GM23248 (cell line): ENCODE data around the gene SLC15A3.

Source experiments
- EZH2 ChIP-seq: fragments of 200-600 bp; sonication (generic); IDR thresholded peaks from 2 replicates; pipeline ENCODE4 v1.6.1; 2018; ENCODE audit warnings: antibody characterized with exemption, mild to moderate bottlenecking; ENCODE audit not compliant: insufficient read depth, poor library complexity, severe bottlenecking
- EZH2phosphoT487 ChIP-seq: fragments of 200-600 bp; sonication (generic); IDR thresholded peaks from 2 replicates; pipeline ENCODE4 v1.6.1; 2018; ENCODE audit warnings: antibody characterized with exemption, moderate library complexity, mild to moderate bottlenecking, low read depth; ENCODE audit not compliant: insufficient read depth

DNA sequence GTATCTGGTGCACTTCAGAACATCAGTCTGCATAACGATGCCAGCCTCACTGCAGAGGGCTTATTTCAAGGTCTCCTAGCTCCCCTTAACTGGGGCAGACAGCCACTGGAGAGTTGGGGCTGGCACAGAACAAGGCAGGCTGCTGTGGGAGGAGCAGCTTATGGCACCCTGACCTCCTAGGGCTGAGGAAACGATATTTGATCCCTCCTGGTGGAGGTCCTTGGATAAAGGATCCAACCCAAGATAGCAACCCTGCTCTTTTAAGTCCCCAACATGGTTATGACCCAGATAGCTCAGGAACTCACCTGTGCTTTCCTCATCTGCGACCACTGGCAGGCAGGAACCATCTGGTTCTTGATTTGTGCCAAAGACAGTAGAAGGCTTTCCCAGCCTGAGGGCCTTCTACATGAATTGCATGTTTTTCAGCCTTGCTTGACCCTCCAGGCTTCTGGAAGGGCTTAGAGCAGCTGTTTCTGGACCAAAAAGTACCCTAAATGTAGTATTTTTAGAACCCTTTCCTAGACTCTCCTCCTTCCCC, 35.2 kb downstream of the SLC15A3 start:
- no peak for TF ChIP-seq EZH2
- no peak for TF ChIP-seq EZH2phosphoT487
